ENCODE data around the gene ANKRD49.

- no peak for TF ChIP-seq CTCF (IDR thresholded peaks at IDR 0.05; ENCODE audit: low read length)
- no peak for TF ChIP-seq EZH2 (IDR thresholded peaks at IDR 0.05; ENCODE audit: borderline replicate concordance, low read length)
Measured at GRCh38 chr11:94546886-94547285, 53.1 kb downstream of the ANKRD49 start.

Measured in OCI-LY1 (cell line).